ENCODE measurements around the gene CTDSPL2.
"Not testable (repeated sequence)": the region's sequence is repeated elsewhere in the genome, so short reads cannot be mapped to it uniquely, and the experiment has no call there.

The CTDSPL2 gene

GRCh38 chr15:44544745-44545144 is 117.3 kb downstream of the CTDSPL2 start:
- DNase-seq = not testable (repeated sequence)

DNA sequence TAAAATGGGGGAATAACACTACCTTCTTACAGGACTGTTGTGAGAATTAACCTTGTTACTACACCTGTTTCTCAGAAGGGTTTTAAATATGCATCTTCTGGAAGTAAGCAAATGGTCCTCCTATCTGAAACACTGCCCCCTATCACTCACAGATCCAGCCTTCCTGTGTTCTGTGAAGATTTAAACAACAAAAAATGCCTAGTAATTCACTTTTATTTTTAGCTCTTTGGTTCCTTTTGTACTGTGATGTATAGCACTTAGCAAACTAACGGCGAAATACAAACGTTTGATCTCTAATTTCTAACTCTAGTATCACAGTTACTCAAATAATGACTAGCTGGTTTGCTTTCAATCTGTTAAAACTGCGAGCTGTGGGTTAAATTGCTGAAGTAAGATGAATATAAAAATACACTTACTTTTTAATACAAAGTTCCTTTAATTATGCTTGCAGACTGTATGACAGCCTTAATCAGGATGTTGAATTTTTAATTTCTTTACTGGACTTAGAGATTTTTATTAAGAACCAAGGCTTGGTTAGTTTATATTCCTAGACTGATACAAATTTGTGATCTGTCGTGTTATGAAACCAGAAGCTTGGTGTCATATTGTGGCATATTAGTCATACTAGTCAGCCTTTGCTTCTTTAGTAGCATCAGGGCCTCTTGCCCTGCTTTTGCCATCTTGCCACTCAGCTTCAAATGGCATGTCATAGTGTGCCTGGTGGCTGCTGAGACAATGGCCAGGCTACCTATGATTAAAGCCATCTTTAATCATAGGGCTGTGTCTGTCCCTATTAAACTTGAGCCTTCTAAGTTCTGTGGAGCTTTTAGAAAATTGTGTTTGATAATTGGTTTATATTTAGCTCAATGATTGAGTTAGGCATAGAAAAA is 118.7 kb downstream of the CTDSPL2 start:
- no peak for DNase-seq

GRCh38 chr15:44549152-44549551 is 121.7 kb downstream of the CTDSPL2 start:
- not testable (repeated sequence) for DNase-seq

- DNase-seq = no peak
These were observed 122.8 kb downstream of the CTDSPL2 start for GRCh38 chr15:44550256-44550655.

DNA sequence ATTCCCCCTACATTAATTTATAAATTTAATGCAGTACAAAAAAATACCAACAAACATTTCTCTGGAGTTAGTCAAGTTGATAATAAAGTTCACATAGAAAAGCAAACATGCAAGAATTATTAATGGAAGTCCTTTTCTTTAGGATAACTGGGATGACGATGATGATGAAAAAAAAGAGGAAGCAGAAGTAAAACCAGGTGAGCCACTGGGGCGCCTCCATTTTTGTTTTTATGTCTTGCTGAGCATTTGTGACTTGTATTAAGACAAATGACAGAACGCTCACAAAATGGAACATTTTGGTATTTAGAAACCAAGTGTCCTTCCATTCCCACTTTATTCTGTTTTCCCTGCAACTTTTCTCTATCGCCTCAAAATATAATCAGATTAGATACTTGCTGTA is 123.3 kb downstream of the CTDSPL2 start:
- DNase-seq = no peak

- no peak for DNase-seq
These were observed 127.7 kb downstream of the CTDSPL2 start for GRCh38 chr15:44554934-44555723.

DNA sequence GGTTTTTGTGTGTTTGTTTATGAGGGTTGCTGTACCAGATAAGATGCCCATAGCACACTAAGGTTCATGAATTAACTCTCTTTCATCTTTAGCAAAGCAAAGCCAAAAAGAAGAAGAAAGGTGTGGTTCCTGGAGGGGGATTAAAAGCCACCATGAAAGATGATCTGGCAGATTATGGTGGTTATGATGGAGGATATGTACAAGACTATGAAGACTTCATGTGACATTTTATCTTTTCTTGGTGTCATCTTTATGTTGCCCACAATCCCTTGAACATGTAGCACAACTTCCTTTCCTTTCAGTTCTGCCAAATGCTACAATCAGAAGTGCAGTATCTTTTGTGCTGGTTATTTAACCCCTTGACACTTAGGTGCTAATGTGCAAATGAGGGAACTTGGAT is 133.5 kb downstream of the CTDSPL2 start:
- DNase-seq = not testable (repeated sequence)

- DNase-seq = no peak
These were observed 138.1 kb downstream of the CTDSPL2 start for GRCh38 chr15:44565387-44566154.

GRCh38 chr15:44566155-44566540 is 138.7 kb downstream of the CTDSPL2 start:
- no peak for DNase-seq

DNA sequence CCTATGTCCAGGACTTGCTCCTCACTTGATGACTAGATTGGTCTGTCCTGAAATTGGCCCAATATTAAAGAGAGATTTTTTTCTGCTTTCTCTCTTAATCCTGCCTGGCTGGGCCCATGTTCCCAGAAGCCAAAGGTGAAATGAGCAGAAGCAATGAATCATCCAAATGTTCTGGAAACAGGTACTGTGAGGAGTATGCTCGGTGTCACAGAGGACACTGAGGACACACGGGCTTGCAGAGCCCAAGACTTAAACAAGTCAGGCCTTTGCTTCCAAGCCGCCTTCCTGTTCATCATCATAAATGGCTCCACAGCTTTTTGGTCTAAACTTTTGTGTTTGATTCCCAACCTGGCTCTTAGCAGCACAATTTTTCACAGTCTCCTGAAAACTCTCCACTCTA is 140.9 kb downstream of the CTDSPL2 start:
- DNase-seq = no peak

DNA sequence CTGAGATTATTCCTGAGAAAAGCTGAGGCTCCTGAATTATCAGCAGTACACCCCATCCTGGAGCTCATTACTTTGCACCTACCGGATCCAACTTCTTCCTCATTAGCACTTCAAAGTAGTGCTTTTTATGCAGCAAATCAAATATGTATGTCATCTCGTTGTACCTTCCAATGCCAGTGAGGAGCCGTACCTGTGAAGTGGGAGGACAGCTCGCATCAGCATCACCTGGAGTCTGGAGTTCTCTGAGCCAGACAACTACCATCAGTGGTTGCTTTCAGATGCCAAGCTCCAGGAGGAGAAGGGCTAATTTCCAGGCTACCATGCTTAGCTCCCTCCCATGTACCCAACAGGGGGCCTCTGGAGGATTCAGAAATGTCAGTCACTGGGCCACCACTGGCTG is 141.9 kb downstream of the CTDSPL2 start:
- DNase-seq = no peak

DNA sequence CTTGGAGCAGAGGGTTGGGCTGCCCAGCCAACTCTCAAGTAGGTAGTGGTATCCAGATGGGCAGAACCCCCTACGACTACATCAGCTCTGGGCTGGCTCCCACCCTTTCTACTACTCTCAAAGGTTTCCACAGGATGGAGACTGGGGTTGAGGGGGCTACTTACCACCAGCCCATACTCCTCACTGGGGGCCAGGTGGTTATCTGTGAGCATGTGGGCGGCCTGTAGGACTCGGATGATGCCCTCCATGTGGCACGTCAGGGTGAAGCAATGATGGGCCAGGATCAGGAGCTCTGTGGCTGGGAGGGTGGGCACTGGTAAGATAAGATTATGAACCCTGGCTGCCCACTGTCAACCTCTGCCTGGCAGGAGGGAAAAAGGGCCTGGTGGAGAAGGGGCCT is 142.9 kb downstream of the CTDSPL2 start:
- no peak for DNase-seq

- DNase-seq = no peak
These were observed 146.0 kb downstream of the CTDSPL2 start for GRCh38 chr15:44573386-44573785.

GRCh38 chr15:44574734-44575133 is 147.3 kb downstream of the CTDSPL2 start:
- DNase-seq = no peak

Data from activated effector memory CD4-positive, alpha-beta T cell treated with Interleukin-2 at 50 U/mL for 16 hours (primary cell).